Uterus (tissue), 4 donors: Measurements from ENCODE around the gene TDRD15. TPM values are rescaled to one million over a fixed set of nuclear protein-coding genes. Genes with fewer than 3 reads are reported as not detected.

Experiments
- DNase-seq, 2 donors: peaks; one replicate each; pipeline ENCODE4 v3.0.0-alpha.2; 2019 to 2020
- H3K27ac ChIP-seq, 2 donors: fragments of 200-600 bp; sonication (generic); 1 replicate in 1 of 2; 2 replicates in 1 of 2; pipeline ENCODE4 v1.5.1; 2016 to 2018
- H3K27me3 ChIP-seq, 2 donors: fragments of 200-600 bp; sonication (generic); one replicate each; pipeline ENCODE4 v1.5.1; 2018 to 2019; ENCODE audit warnings: control low read depth in 1 of 2
- H3K36me3 ChIP-seq, 2 donors: fragments of 200-600 bp; sonication (generic); one replicate each; pipeline ENCODE4 v1.5.1; 2019; ENCODE audit warnings: control low read depth in 1 of 2
- H3K4me1 ChIP-seq, 2 donors: fragments of 200-600 bp; sonication (generic); one replicate each; pipeline ENCODE4 v1.5.1; 2018 to 2019; ENCODE audit warnings: control low read depth in 1 of 2
- H3K4me3 ChIP-seq, 2 donors: fragments of 200-600 bp; sonication (generic); 1 replicate in 1 of 2; 2 replicates in 1 of 2; pipeline ENCODE4 v1.5.1; 2018 to 2019; ENCODE audit warnings: mild to moderate bottlenecking in 1 of 2
- H3K9me3 ChIP-seq, 2 donors: fragments of 200-600 bp; sonication (generic); one replicate each; pipeline ENCODE4 v1.5.1; 2019; ENCODE audit warnings: control low read depth in 1 of 2
- POLR2A ChIP-seq, 2 donors: fragments of 450-650 bp; IDR thresholded peaks; one replicate each; pipeline ENCODE4 v1.6.1; 2016; ENCODE audit warnings: antibody characterized with exemption in 2 of 2, mild to moderate bottlenecking in 1 of 2, moderate library complexity in 1 of 2
- intact Hi-C: fragments of 100-400 bp; cut with DNase I; formaldehyde crosslinking; loops from one replicate; pipeline ENCODE4 v1.15.1; 2023; ENCODE audit warnings: low total_unique reads
- total RNA-seq, 4 donors: library from RNA; depleted of rRNA in 3 of 4; stranded (reverse); fragments of >200 nt in 3 of 4; gene quantifications; one replicate each; pipeline versions ENCODE4 v1.1.0 to v1.2.4, GENCODE V29; 2014 to 2023
- TF ChIP-seq, protein P1 (sequence below), 4 experiments: fragments of 200-600 bp in 2 of 4; fragments of 450-650 bp in 2 of 4; sonication (generic) in 2 of 4; IDR thresholded peaks; one replicate each; pipeline ENCODE4 v1.5.1; 2016 to 2019; ENCODE audit warnings: antibody characterized with exemption in 4 of 4, mild to moderate bottlenecking in 2 of 4, moderate library complexity in 1 of 4
- donor health status: DM: yes; HTN: yes; CAD: no.

The TDRD15 gene
- total RNA-seq, 4 donors from 2014 or later = under 0.01 to 0.28 TPM; not detected in 2

DNA sequence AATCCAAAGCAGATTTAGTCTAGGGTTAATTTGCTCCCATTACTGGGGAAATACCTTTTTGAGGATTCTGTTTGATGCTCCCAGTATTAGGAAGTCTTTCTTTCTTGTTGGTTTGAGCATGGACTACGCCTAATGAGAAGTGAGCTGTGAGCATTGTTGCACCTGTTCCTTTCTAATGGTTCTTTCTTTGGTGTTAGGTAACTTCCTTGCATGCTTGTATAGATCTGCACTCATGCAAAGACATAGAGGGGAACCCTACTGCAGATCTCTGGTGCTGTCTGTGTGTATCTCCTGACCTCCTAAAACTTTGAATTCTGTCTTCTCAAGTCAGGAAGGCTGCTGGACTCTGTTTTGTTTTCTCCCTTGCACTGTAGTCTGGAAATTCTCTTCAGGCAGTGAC, 12.8 kb upstream of the TDRD15 start:
- H3K4me3 ChIP-seq = no peak overlapping the region
- H3K36me3 ChIP-seq = no peaks in the 10 kb centered on the region
- no peaks in the 10 kb centered on the region for H3K27me3 ChIP-seq
- DNase-seq = no peak
- no peaks in the 10 kb centered on the region for H3K9me3 ChIP-seq
- TF ChIP-seq, protein P1, sequence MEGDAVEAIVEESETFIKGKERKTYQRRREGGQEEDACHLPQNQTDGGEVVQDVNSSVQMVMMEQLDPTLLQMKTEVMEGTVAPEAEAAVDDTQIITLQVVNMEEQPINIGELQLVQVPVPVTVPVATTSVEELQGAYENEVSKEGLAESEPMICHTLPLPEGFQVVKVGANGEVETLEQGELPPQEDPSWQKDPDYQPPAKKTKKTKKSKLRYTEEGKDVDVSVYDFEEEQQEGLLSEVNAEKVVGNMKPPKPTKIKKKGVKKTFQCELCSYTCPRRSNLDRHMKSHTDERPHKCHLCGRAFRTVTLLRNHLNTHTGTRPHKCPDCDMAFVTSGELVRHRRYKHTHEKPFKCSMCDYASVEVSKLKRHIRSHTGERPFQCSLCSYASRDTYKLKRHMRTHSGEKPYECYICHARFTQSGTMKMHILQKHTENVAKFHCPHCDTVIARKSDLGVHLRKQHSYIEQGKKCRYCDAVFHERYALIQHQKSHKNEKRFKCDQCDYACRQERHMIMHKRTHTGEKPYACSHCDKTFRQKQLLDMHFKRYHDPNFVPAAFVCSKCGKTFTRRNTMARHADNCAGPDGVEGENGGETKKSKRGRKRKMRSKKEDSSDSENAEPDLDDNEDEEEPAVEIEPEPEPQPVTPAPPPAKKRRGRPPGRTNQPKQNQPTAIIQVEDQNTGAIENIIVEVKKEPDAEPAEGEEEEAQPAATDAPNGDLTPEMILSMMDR (IDR thresholded peaks at IDR 0.05) = no peak
- TF ChIP-seq POLR2A (IDR thresholded peaks at IDR 0.05) = no peak
- intact Hi-C loops = no loop called here
- H3K4me1 ChIP-seq = no peaks in the 10 kb centered on the region
- no peak overlapping the region for H3K27ac ChIP-seq

GRCh38 chr2:21117688-21118087, 6.1 kb upstream of the TDRD15 start:
- TF ChIP-seq, protein P1 (IDR thresholded peaks at IDR 0.05) = no peak
- TF ChIP-seq POLR2A (IDR thresholded peaks at IDR 0.05) = no peak
- Histone ChIP-seq H3K27me3 (peaks cover 0 to 4% of the 10 kb centered on the region in 2 donors), H3K9me3 (no peaks in the 10 kb centered on the region), H3K4me1 (no peaks in the 10 kb centered on the region), H3K4me3 (no peak overlapping the region), H3K27ac (no peak overlapping the region), H3K36me3 (no peaks in the 10 kb centered on the region)
- DNase-seq = no peak
- intact Hi-C loops = no loop called here

DNA sequence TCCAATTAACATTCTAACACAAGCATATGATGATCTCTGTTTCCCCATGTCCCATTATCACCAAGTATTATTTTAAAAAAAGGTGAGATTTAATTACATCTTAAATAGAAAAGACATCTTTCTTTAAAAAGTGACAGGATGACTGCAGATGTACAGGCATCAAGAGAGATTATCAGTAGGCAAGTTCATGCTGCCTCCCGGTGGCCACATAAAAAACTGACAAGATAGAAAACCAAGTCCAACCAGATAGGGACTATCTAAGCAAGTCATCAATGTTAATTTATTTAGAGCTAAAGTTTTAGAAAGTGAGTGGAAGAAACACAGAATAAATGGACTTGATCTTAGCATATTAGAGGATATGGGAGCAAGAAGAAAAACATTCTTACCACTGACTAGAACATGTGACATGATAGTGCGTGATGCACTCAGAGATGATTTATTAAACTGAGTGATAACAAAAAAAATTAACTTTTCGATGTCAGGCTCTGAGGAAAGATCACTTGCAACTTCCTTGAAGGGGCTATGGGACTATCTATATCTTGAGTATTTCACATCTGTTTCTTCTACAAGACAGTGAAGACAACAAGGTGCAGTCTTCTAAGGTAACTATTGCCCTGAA, 5.4 kb upstream of the TDRD15 start:
- no peak for DNase-seq
- H3K27ac ChIP-seq = no peak overlapping the region
- H3K4me3 ChIP-seq = no peak overlapping the region
- no peaks in the 10 kb centered on the region for H3K36me3 ChIP-seq
- TF ChIP-seq, protein P1 (IDR thresholded peaks at IDR 0.05) = peak; percentile 5 to 54 (median 47)
- no peak for TF ChIP-seq POLR2A (IDR thresholded peaks at IDR 0.05)
- no peaks in the 10 kb centered on the region for H3K4me1 ChIP-seq
- H3K27me3 ChIP-seq = peaks cover 0 to 4% of the 10 kb centered on the region in 2 donors
- no peaks in the 10 kb centered on the region for H3K9me3 ChIP-seq
- intact Hi-C loops = no loop called here

GRCh38 chr2:21131861-21132260, 8.1 kb downstream of the TDRD15 start:
- no peaks in the 10 kb centered on the region for H3K4me1 ChIP-seq
- H3K27ac ChIP-seq = no peak overlapping the region
- no peak for DNase-seq
- no peak overlapping the region for H3K4me3 ChIP-seq
- H3K9me3 ChIP-seq = no peaks in the 10 kb centered on the region
- TF ChIP-seq POLR2A (IDR thresholded peaks at IDR 0.05) = no peak
- TF ChIP-seq, protein P1 (IDR thresholded peaks at IDR 0.05) = no peak
- H3K27me3 ChIP-seq = no peaks in the 10 kb centered on the region
- intact Hi-C loops = no loop called here
- H3K36me3 ChIP-seq = no peaks in the 10 kb centered on the region

GRCh38 chr2:21135585-21135984, 11.8 kb downstream of the TDRD15 start:
- H3K27ac ChIP-seq = no peak overlapping the region
- intact Hi-C loops = no loop called here
- H3K27me3 ChIP-seq = no peaks in the 10 kb centered on the region

More at GRCh38 chr2:21135585-21135984, 11.8 kb downstream of the TDRD15 start:
- TF ChIP-seq, protein P1 (IDR thresholded peaks at IDR 0.05) = no peak
- no peak for TF ChIP-seq POLR2A (IDR thresholded peaks at IDR 0.05)
- no peaks in the 10 kb centered on the region for H3K9me3 ChIP-seq
- no peaks in the 10 kb centered on the region for H3K36me3 ChIP-seq
- H3K4me3 ChIP-seq = no peak overlapping the region
- DNase-seq = no peak
- no peaks in the 10 kb centered on the region for H3K4me1 ChIP-seq
